Activated effector memory CD4-positive, alpha-beta T cell treated with anti-CD3 and anti-CD28 coated beads, Interleukin-2, amount 50 U/mL, for 16 hours (primary cell): ENCODE measurements around the gene PLA2G12A.

ENCODE experiments used
- DNase-seq: peaks from one replicate; pipeline ENCODE4 v3.0.0-alpha.2; 2020

PLA2G12A gene

DNA sequence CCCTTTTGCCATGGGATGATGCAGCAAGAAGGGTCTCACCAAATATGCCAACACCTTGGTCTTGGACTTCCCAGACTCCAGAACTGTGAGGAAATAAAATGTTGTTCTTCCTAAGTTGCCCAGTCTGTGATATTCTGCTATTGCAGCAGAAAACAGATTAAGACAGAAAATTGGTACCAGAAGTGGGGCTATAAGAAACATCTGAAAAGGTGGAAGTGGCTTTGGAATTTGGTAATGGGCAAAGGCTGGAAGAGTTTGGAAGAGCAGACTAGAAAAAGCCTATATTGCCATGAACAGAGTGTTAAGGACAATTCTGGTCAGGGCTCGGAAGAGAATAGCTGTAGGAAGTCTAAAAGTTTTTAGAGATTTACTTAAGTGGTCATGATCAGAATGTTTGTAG is 54.0 kb downstream of the PLA2G12A start:
- no peak for DNase-seq

GRCh38 chr4:109675181-109675580 is 54.7 kb downstream of the PLA2G12A start:
- DNase-seq: no peak

DNA sequence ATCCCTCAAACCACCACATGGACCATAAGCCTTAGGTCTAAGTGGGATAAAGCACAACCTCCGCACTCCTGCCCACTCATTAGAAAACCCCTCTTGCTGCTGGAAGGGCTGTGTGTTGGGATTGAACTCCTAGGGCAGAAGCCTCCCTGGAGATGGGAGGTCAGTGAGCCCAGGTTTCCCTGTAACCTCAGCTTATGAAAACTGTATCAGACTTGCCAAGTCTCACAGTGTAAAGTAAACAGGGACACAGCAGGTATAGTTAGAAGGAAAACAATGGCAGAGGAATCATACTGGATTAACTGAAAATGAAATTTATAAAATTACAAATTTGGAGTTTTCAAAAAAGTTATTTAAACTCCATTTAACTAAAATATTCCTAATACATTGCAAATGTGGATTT is 56.6 kb downstream of the PLA2G12A start:
- no peak for DNase-seq

GRCh38 chr4:109672169-109672930 is 57.5 kb downstream of the PLA2G12A start:
- no peak for DNase-seq

- no peak for DNase-seq
Observed at GRCh38 chr4:109671350-109671749, 58.5 kb downstream of the PLA2G12A start.

DNA sequence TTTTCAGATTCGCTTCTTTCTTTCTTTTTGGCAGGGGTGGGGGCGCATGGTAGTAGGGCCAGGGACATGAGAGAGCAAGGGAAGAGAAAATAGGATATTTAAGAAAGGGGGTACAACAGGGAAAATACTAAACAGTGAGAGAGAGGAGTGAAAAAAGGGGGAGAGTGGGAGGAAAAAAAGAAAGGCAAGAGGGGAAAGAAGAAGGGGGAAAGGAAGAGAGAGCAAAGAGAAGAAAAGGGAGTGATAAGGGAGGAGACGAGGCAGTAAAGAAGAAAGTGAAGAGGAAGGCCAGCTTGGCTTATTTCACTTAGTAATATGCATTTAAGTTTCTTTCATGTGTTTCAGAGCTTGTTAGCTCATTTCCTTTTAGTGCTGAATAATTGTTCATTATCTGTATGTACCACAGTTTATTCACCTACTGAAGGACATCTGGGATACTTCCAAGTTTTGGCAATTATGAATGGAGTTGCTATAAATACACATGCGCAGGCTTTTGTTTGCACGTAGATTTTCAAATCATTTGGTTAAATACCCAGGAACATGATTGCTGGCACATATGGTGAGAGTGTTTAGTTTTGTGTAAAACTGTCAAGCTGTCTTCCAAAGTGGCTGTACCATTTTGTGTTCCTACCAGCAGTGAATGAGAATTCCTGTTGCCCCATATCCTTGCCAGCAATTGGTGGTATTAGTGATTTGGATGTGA is 63.9 kb downstream of the PLA2G12A start:
- no peak for DNase-seq

DNA sequence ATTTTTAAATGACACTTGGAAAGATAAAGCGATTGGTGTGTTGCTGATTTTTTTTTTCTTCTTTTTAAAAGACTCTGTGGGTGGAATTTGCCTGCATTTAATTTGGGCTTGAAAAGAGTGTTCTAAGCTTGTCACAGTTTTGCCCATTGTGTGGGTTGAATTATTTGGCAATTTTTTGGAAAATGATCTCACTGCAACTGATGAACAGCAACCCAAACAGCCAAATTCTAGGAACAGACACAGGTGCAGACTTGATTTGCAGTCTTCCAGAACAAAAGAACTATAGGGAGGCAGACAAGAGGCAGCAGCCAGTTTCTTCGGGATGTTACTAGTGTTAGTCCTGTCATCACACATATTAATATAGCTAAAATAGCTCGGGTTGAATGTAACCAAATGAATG is 67.1 kb downstream of the PLA2G12A start:
- no peak for DNase-seq

DNA sequence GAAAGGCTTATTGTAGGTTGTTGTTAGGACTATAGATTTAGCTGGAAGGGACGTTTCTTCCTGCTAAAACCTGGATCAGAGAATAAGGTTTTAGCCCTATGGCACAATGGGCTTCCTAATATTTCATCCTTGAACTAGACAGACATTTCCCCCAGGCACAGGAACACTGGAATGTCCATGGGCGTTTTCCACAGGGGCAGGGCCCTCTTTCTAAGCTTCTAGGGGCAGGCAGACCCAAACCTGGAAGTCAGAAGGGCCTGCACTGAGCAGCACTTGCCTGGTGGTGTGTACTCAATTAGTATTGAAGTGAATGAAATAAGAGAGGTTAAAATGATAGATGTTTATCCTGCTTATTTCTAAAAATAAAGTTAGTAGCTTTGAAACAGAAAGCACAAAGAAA is 67.8 kb downstream of the PLA2G12A start:
- DNase-seq: no peak
